Ecto neural progenitor cell (in vitro differentiated cells): Measurements from ENCODE around the gene NUDT4B.
"Not testable (repeated sequence)": the region's sequence is repeated elsewhere in the genome, so short reads cannot be mapped to it uniquely, and the experiment has no call there.

Experiments used
- DNase-seq: peaks from one replicate; pipeline ENCODE4 v3.0.0-alpha.2; 2018; ENCODE audit warnings: low spot score

The NUDT4B gene

DNA sequence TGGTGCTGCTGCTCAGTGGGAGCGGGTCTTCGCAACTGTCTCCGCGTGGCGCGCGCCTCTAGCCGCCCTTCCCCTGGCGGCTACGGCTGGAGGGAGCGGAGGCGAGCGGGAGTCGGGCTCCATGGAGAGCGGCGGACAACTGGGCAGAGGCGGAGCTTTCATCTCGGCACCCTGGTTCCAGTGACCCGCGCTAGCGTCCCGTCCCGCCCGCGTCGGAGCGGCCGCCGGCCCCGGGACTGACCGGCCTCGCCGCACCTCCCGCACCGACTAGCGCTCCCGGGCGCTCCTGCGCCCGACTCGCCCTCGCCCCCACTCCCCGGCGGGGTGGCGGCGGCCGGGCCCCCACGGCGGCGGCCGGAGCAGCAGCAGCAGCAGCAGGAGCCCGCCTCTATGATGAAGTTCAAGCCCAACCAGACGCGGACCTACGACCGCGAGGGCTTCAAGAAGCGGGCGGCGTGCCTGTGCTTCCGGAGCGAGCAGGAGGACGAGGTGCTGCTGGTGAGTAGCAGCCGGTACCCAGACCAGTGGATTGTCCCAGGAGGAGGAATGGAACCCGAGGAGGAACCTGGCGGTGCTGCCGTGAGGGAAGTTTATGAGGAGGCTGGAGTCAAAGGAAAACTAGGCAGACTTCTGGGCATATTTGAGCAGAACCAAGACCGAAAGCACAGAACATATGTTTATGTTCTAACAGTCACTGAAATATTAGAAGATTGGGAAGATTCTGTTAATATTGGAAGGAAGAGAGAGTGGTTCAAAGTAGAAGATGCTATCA, at the start of gene NUDT4B:
Gene NUDT4B, plus strand, starts transcription at position 212 of the 772 bp plus-strand sequence. Its CDS starts 179 bp downstream, at position 391.
- not testable (repeated sequence) for DNase-seq

DNA sequence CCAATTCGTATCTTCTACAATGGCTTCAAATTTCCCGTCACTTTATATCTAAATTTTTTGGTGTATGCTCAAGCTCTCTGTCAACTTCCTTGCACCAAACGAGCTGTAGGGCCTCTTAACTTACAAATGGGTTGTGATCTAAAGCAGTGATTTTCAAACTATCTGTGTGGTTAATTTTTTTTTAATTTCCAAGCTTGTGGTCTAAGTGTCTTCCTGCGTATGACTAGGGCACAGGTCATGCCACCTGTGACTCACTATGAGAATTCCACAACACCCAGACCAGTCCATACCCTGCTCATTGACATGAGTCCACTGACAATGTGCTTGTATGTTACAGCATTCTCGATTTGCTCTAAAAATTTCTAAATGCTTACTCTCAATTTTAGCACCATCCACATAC, 49.2 kb upstream of the NUDT4B start:
- DNase-seq, result not testable (repeated sequence)

DNA sequence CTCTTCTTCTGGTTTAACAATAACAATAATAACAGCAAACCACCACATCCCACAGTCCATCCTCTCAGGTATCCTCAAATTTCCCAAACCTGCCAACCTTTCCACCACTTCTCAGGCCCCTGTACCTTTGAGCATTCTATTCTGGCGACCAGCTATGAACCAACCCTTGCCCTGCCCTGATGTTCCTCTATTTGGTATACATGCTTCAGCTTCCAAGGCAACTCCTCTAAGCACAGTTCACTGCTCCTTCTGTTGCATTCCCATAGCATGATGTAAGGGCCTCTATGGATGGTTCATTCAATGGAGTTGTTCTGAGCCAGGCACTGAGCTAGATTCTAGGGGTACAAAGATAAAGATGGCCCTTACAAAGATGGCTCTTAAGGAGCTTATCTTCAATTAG, 46.3 kb upstream of the NUDT4B start:
- DNase-seq, result not testable (repeated sequence)

DNA sequence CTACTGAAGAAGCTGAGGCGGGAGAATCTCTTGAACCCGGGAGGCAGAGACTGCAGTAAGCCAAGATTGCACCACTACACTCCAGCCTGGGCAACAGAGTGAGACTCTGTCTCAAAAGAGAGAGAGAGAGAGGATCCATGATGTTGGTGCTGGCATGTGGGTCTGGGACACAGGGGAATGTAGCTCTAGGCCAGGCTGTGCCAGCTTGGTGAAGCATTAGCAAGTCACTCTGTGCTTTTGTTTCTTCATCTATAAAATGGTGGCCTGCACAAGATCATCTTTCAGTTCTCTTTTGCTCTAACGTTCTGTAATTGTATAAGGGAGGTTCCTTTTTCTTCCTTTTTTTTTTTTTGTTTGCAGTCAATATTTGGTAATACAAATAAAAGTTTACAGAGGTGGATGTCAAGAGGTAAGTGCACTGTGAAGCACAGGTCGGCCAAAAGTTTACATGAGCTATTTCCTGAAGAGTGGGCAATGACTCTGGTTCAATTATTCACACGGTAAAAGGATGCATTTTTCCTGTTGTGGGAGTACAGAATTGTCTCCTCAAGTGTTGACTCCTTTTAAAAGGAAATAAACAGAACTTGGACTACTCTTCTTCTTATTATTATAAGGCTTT, 44.5 kb upstream of the NUDT4B start:
- not testable (repeated sequence) for DNase-seq

DNA sequence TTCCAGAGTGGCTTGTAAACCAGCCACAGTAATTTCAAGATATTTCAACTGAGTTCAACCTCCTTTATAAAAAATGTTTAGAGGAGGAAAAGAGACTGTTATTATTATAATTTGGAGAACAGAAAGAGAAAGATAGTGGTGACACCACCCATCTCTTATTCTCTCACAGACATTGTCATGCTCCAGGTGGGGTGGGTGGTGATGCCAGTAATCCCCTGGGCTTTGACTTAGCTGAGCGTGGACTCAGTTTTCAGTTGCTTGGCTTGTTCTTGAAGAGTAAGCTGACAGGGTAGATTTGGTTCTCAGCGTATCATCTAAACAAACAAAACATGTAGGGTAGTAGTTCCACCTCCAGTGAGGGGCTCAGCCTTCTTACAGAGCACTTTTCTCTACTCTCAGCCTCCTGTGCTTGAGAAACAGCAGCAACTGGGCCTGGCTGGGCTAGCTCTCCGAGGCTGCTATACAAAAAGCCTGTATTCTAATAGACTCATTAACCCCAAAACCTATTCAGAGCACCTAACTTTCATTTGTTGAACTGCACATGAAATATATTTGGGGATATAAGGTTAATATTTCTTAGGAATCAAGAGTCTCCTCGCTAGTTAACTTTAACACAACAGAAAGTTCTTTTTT, 43.1 kb upstream of the NUDT4B start:
- not testable (repeated sequence) for DNase-seq

DNA sequence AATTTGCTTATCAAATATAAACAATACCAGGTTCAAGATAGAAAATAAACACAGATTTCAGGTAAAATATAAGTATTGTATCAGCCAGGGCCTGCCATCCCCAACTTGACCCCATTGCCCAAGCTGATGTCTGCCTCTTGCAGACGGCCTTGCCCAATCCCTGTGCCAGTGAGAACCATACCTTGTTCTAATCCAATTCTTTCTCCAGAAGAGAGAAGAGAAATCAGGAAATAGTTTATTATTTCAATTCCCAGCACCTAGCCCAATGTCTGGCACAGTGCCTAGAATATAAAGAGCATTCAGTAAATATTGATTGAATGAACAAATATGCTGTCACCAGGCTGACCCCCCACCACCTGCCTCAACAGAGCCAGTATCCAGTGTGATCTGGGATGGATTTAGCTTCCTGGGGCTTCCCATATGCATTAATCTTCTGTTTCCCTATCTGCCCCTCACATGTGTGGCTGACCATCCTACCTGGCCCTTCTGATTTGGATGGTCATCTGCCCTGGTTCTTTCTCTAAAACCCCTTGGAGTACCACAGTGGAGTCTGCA, 39.7 kb upstream of the NUDT4B start:
- DNase-seq, result not testable (repeated sequence)

DNA sequence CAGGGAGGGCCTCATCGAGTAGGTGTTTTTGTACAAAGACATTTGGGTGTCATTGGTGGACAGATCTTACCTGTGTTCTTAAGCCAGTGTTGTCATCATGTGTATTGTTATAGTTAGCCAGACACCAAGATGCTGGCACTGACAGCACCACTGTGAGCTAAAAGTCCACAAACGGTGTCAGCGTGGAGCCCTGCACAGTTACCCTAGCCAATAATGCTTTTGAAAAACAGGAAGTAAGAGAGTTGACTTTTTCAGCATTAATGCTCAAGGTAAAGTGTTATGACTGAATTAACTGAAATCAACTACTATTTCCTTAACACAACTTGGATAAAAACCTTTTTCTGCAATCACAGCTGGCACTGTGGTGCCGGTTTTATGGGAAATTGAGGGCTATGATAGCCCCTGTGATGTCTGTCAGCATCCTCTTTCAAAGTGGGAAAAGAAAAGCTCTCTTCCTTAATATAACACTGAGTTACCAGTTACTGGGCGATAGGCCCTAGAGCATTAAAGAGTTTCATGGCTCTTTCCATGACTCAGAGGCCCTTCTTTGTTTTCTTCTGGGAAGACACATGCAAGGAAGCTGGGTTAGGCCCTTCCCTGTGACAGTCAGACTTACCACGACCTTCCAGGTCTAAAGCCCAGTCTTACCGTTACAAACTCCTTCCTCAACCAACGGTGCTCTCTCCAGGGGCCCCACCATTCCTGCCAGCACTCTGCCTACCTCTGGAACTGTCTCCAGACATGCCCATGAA, 37.6 kb upstream of the NUDT4B start:
- DNase-seq, result not testable (repeated sequence)

DNA sequence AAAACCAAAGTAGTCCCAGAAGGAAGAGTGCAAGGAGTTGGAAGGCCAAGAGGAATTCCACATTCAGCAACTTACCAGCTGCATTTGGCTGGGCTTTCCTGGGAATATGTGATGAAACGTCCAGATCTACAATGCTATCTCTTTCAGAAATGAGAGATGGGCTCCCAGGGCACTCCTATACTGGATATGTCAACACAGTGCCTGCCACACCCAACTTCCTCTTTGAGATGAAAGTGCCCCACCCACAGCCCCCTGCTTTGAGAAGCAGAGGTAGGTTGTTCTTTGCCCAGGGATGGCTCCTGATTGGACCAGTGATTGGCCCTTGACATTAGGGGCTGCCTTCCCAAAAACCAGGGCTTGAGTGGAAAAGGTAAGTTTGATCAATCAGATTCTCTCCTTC, 36.2 kb upstream of the NUDT4B start:
- DNase-seq, result not testable (repeated sequence)

DNA sequence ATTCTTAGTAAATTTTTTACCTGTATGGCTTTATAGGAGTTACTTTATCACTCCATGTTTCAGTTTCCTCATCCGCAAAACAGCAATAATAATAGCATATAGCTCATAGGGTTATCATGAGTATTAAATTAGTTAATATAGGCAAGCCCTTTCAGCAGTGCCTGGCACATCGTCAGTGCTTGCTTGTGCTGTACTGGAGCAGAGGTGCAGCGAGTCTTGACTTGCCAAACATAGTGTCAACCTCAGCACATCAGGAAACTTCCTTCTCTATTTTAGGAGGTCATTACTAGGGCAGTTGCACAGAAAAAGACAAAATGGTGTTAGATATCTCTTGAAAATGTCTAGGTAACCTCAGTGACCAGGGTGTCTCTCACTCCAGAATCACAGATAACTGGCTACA, 33.1 kb upstream of the NUDT4B start:
- DNase-seq, result not testable (repeated sequence)

DNA sequence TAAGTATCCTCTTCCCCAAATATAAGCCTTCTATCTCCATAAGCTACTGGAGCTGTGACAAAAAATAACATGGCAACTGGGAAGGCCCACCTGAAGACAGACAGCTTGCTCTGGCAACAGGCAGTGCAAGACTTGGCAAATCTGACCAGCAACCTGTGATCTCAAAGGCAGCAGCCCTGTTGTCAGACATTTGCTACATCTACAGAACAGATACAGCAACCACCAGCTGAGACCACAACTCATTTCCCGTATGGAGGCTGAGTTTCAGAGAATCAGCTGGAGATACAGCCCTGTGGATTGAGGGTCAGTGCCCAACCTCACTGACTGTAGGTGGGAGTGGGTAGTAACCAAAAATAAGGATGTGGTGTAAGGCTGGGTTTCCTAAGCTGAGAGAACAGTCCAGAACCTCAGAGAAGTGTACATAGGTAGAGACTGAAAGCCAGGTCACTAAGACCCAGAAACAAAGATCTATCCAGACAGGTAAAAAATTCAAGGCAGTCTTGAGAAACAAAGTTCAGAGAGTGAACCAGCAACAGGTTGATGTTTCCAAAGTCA, 31.5 kb upstream of the NUDT4B start:
- not testable (repeated sequence) for DNase-seq

DNA sequence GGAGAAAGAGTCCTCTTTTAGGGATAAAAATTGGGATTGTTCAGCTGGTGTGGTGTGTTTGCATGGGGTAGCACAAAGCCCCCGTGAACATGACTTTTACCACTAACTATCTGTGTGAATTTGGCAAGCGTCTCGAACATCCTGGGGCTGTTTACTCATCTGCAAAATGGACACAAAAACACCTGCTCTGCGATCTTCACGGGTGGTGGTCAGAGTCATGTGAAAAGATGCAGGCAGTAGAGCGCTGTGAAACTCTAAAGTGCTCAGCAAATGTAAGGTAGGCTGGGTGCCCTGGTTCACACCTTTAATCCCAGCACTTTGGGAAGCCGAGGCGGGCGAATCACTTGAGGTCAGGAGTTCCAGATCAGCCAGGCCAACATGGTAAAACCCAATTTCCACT, 27.7 kb upstream of the NUDT4B start:
- not testable (repeated sequence) for DNase-seq

DNA sequence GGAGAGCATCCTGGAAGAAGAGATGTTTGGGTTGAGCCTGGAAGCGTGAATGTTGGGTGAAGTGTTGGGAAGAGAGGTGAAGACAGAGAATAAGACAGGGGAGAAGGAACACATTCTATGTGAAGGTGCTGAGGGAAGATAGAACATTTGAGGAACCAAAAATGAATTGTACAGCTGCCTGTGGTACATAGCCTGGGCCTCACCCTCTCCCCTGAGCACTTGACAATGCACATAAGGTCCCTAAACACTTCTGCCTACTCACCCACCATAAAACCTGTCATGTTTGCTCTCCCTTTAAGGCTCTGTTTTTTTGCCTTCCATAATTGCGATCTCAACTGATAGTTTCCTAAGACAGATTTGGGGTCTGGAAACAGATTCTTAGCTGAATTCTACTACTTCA, 25.8 kb upstream of the NUDT4B start:
- not testable (repeated sequence) for DNase-seq

DNA sequence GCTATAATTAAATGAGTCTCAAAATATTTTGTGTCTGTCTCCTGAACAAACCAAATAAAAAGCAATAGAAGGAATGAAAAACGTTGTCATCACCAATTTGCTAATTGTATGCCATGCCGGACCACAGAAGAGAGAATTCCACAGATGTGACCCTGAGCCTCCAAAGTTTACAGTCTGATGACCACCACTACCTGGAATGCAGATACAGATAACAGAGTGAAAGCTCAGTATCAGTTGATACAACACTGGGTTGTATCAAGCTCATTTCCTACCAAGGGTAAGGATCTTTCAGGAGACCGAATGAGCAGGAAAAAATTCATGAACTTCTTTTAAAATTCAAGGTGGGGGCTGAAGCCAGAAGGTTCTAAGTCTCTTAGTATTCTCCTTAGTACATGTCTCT, 25.1 kb upstream of the NUDT4B start:
- not testable (repeated sequence) for DNase-seq

DNA sequence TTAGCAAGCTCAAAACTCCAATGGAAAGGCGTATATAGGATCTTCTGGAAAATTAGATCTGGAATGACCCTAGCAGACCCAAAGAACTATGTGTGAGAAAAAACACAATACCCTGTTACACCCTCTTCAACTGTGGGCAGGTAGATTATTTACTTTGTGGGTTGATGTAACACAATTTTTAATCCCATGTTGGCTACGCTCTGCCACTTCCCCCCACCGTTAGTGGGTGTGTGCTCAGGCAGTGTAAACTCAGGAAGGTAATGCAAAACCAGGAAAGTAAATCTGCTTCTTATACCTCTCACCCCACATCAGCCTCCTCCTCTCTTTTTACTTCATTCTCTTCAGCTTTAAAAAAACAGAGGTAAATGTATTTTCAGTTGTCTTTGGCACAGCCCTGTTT, 23.7 kb upstream of the NUDT4B start:
- DNase-seq, result not testable (repeated sequence)

DNA sequence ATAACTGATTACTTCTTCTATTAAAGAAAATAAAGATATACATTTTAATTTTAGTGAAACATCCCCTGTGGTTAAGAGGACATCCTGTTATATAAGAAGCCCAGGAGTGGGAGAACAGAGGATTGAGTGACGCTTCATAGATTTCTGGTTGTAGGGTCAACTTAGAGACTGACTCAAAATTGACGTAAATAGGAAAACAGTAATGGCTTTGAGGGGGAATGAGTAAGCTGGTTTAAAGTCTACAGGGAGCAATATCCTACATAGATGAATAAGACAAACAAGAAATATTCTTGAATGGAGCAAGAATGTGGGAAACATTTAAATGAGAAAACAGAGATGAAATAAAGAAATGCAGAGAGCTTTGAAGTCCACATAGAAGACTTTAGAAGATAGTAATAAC, 20.7 kb upstream of the NUDT4B start:
- DNase-seq, result not testable (repeated sequence)

DNA sequence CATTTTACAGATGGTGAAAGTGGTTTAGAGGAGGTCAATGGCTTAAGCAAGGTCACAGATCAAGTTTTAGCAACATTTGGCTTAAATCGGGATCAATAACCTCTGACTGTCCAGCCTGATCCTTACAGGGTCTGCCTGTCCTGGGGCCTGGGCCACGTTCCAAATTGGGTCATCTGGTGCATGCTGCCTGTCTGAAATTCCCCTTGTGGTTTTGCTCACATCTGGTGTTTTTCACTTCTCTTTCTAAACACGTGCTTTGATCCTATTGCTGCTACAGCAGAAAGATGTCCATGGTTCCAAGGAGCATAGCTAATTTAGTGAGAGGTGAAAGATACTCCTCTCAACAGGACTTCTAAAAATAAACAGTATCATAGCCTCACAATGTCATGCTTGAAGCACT, 19.4 kb upstream of the NUDT4B start:
- DNase-seq, result not testable (repeated sequence)

DNA sequence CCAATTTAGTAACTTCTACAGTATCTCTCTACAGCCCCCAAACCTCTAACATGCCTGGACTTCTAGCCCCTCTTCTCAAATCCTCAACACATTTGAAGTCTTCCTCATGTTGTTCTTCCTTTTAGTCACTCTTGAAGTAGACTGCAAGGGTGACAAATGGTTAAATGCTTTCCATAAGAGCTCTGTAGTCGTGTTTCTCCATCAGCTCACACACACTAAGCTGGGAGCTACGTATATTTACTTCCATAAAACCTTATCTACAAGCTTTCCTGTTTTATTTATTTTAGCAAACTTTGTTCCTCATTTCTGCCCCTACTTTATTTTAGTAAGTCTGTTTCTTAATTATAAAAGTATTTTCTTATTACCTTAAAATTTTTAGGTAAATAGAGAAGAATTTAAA, 19.0 kb upstream of the NUDT4B start:
- DNase-seq, result not testable (repeated sequence)

DNA sequence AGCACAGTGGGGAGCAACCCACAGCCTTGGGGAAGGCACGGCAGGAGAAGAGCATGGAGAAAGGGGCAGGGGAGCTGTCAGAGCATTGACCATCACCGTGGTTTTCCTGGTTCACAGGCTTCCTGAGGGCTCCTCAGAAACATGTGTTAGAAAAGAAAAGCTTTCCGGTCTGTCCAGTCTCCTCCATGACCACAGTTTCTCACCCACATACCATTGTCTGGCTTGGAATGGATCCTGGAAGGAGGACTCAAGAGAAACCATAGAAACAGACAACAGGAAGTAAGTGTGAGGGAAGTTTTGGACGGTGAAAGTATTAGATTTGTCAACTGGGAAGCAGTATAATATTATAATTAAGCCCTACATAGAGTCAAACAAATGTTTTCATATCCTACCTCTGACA, 16.3 kb upstream of the NUDT4B start:
- DNase-seq, result not testable (repeated sequence)

DNA sequence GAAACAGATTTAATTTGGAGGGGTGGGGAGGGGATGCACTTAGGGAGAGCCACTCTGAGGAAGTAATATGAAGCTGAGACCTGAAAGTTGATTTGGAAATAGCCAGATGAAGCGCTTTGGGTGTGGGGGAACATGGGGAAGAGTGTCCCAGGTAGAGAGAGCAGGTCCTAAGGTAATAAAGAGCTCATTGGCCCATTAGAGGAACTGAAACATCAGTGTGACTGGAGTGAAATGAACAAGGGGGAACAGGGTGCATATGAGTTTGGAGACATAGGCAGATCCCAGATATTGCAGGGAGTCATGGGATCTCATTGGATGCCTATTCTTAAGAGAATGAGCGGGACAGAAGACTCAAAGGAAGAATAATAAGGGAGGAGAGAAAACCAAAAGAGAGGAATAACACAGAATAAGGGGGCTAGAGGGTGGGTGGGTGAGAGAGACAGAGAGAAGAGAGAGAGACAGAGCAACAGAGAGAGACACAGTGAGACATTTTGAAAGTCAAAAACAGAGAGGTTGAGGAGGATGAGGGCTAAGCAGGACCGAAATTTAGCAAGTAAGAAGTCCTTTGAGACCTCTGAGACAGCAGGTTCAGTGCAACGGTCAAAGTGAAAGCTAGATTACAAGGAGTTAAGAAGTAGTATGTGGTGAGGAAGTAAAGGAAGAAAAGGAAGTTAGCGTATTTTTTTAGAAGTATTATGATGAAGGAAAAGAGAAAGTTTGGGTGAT, 14.8 kb upstream of the NUDT4B start:
- not testable (repeated sequence) for DNase-seq

DNA sequence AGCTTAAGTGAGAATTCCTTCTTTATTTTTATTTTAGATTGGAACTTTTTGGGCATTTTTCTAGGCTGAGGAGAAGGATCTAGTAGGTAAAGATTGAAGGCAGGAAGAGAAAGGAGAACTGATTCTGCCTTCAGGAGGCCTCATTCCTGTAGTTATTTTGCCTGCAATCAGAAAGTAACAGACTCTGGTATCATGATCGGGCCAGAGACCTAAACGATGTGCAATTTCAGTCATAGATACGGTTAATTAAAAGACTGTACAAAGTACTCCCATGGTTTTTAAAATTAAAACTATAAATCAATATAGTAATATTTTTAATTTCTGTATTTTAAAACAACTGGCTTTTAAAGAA, 14.3 kb upstream of the NUDT4B start:
- DNase-seq, result not testable (repeated sequence)

DNA sequence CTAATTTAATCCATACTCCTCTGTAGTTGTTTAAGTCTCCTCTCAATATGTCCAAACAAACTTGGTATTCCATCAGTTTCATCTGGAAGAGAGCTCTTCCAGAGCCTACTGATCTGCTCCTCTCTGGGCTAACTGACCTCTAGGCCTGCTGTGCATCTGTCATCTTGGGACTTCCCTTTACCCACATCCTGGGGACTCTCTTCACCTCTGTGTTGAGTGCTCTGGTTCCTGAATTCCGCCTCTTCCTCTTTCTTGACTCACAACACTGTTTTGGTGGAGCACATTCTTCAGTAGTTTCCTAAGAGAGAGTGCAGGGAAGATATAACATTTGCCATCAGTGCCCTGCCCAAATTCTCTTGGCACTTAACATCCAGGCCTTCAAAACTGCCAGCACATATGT, 13.0 kb upstream of the NUDT4B start:
- not testable (repeated sequence) for DNase-seq
